Choroid plexus epithelial cell (primary cell): Measurements from ENCODE around the gene RABGAP1L.

Source experiments
- DNase-seq: peaks from one replicate; pipeline ENCODE4 v3.0.0-alpha.2; 2010; ENCODE audit warnings: low read depth
- H3K4me3 ChIP-seq: 2 replicates; pipeline ENCODE4 v1.5.1; 2011; ENCODE audit warnings: low read depth, mild to moderate bottlenecking, control low read depth, low read length, moderate library complexity
- TF ChIP-seq, protein P1 (sequence below): conservative IDR thresholded peaks from 2 replicates; pipeline ENCODE4 v1.5.1; 2011; ENCODE audit warnings: low read depth, mild to moderate bottlenecking, control low read depth, inconsistent platforms, low read length, moderate library complexity

The RABGAP1L gene

GRCh38 chr1:174819596-174819995 lies 660.3 kb downstream of the RABGAP1L start:
- H3K4me3 ChIP-seq = no peak overlapping the region
- TF ChIP-seq, protein P1, sequence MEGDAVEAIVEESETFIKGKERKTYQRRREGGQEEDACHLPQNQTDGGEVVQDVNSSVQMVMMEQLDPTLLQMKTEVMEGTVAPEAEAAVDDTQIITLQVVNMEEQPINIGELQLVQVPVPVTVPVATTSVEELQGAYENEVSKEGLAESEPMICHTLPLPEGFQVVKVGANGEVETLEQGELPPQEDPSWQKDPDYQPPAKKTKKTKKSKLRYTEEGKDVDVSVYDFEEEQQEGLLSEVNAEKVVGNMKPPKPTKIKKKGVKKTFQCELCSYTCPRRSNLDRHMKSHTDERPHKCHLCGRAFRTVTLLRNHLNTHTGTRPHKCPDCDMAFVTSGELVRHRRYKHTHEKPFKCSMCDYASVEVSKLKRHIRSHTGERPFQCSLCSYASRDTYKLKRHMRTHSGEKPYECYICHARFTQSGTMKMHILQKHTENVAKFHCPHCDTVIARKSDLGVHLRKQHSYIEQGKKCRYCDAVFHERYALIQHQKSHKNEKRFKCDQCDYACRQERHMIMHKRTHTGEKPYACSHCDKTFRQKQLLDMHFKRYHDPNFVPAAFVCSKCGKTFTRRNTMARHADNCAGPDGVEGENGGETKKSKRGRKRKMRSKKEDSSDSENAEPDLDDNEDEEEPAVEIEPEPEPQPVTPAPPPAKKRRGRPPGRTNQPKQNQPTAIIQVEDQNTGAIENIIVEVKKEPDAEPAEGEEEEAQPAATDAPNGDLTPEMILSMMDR = no peak
- DNase-seq = no peak

- TF ChIP-seq, protein P1 = no peak
- no peak overlapping the region for H3K4me3 ChIP-seq
- DNase-seq = no peak
Observed at GRCh38 chr1:174825127-174825526, 665.8 kb downstream of the RABGAP1L start.

GRCh38 chr1:174825806-174826205 lies 666.5 kb downstream of the RABGAP1L start:
- no peak for DNase-seq
- no peak overlapping the region for H3K4me3 ChIP-seq
- TF ChIP-seq, protein P1 = no peak

DNA sequence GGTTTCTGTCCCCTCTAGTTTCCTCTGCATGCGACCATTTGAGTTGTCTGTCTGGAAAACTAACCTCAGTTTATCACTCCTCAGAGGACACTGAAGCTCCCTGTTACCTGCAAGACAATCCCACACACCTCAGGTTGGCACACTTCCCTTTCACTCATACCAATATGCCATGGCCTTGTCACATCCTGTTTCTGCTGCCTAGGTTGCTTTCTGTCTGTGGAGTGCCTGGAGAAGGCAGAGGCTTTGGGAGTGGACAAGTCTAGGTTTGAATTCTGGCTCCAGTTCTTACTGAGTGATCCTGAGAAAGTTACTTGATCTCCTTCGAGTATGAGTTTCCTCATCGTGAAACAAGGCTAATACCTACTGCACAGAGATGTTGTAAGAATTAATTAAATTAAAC lies 668.9 kb downstream of the RABGAP1L start:
- H3K4me3 ChIP-seq = no peak overlapping the region
- TF ChIP-seq, protein P1 = no peak
- DNase-seq = no peak

GRCh38 chr1:174829990-174830389 lies 670.7 kb downstream of the RABGAP1L start:
- TF ChIP-seq, protein P1 = no peak
- no peak overlapping the region for H3K4me3 ChIP-seq
- DNase-seq = no peak

- no peak overlapping the region for H3K4me3 ChIP-seq
- peak; percentile 37 for DNase-seq
- TF ChIP-seq, protein P1 = no peak
Observed at GRCh38 chr1:174836543-174836942, 677.2 kb downstream of the RABGAP1L start.

- no peak overlapping the region for H3K4me3 ChIP-seq
- TF ChIP-seq, protein P1 = no peak
- no peak for DNase-seq
Observed at GRCh38 chr1:174837386-174837785, 678.1 kb downstream of the RABGAP1L start.
